HepG2 (cell line): ENCODE results near the gene C1orf21. TPM values are rescaled to one million over a fixed set of nuclear protein-coding genes. Genes with fewer than 3 reads are reported as not detected.

Source experiments
- ATAC-seq: fragments of 200-7000 bp; cut with Tn5 transposase; 3 replicates; pipeline ENCODE4 v1.9.1; 2020; ENCODE audit warnings: mild to moderate bottlenecking, moderate library complexity
- BruUV-seq: library from RNA; stranded (reverse); fragments of 400-500 nt; replicated peaks from 2 replicates; lab custom pipeline; 2021; lab: Mats Ljungman, UMichigan
- CTCF ChIA-PET: fragments of 300-600 bp; formaldehyde crosslinking; extraction: SDS; loops from one replicate; lab custom pipeline; 2021; ENCODE audit warnings: low total read pairs, inconsistent platforms, low intra/inter-chr PET ratio; lab: Yijun Ruan, JAX
- POLR2A ChIA-PET: fragments of 350-600 bp; sonication (Branson Sonifier 250); formaldehyde crosslinking; loops from one replicate; lab custom pipeline; 2020; ENCODE audit warnings: antibody characterized with exemption, inconsistent platforms; lab: Yijun Ruan, JAX
- DNase-seq: peaks from one replicate; pipeline ENCODE4 v3.0.0-alpha.2; 2015; ENCODE audit warnings: low spot score
- FAIRE-seq: peaks from 3 replicates; lab custom pipeline; 2011; peaks lifted over from hg19 to GRCh38; lab: Jason Lieb, UNC
- H2AFZ ChIP-seq: one replicate; pipeline ENCODE4 v1.6.1; 2011; ENCODE audit warnings: low read length, inconsistent platforms
- H3K27ac ChIP-seq: fragments of 300-600 bp; 3 replicates; pipeline ENCODE4 v1.8.0; 2011; ENCODE audit warnings: mixed run types, mild to moderate bottlenecking, mixed read lengths, low read length, inconsistent platforms; ENCODE audit not compliant: insufficient read depth; ENCODE audit errors: extremely low read length
- H3K27me3 ChIP-seq, 2 experiments: fragments of 200-600 bp in 1 of 2; 2 replicates in 1 of 2; 3 replicates in 1 of 2; pipeline versions ENCODE4 v1.6.0 to v1.8.0; 2011; ENCODE audit warnings: low read length in 2 of 2, mild to moderate bottlenecking in 2 of 2, moderate library complexity in 2 of 2, inconsistent platforms in 1 of 2; ENCODE audit not compliant: insufficient read depth in 2 of 2, control insufficient read depth in 1 of 2
- H3K36me3 ChIP-seq, 2 experiments: fragments of 200-600 bp in 1 of 2; replicated peaks in 1 of 2; 2 replicates in 1 of 2; 3 replicates in 1 of 2; pipeline versions ENCODE4 v1.5.1 to v1.8.0; 2011; ENCODE audit warnings: low read length in 2 of 2, inconsistent platforms in 1 of 2; ENCODE audit not compliant: insufficient read depth in 2 of 2, control insufficient read depth in 1 of 2
- H3K4me1 ChIP-seq: 2 replicates; pipeline ENCODE4 v1.5.1; 2012; ENCODE audit warnings: low read length, inconsistent platforms; ENCODE audit not compliant: insufficient read depth
- H3K4me2 ChIP-seq: 2 replicates; pipeline ENCODE4 v1.6.0; 2011; ENCODE audit warnings: low read depth, low read length, inconsistent platforms
- H3K4me3 ChIP-seq, 3 experiments: fragments of 200-600 bp in 1 of 3; sonication (generic), shearing (Covaris generic) in 1 of 3; replicated peaks in 1 of 3; 2 replicates each; pipeline ENCODE4 v1.5.1; 2011 to 2016; ENCODE audit warnings: low read length in 3 of 3, inconsistent platforms in 2 of 3, low read depth in 2 of 3, mild to moderate bottlenecking in 2 of 3, control low read depth in 1 of 3, mixed read lengths in 1 of 3; ENCODE audit not compliant: insufficient read depth in 1 of 3
- H3K79me2 ChIP-seq: one replicate; pipeline ENCODE4 v1.6.1; 2011; ENCODE audit warnings: low read length, inconsistent platforms; ENCODE audit not compliant: insufficient read depth
- H3K9ac ChIP-seq: 2 replicates; pipeline ENCODE4 v1.6.0; 2011; ENCODE audit warnings: mild to moderate bottlenecking, low read depth, low read length, inconsistent platforms; ENCODE audit not compliant: insufficient read depth
- H3K9me3 ChIP-seq: 2 replicates; pipeline ENCODE4 v1.5.1; 2012; ENCODE audit warnings: mild to moderate bottlenecking, low read length
- H4K20me1 ChIP-seq: 2 replicates; pipeline ENCODE4 v1.6.0; 2011; ENCODE audit warnings: inconsistent platforms, mild to moderate bottlenecking, low read length, moderate library complexity; ENCODE audit not compliant: insufficient read depth
- ATF4 ChIP-seq, 2 experiments: fragments of 450-650 bp in 1 of 2; sonication (generic) in 1 of 2; formaldehyde crosslinking; IDR thresholded peaks; 2 replicates each; pipeline versions ENCODE4 v1.5.0 to v1.8.0; 2020 to 2022; ENCODE audit warnings: mild to moderate bottlenecking in 1 of 2, missing genetic modification reagents in 1 of 2
- ELF1 ChIP-seq: sonication (generic); formaldehyde crosslinking; IDR thresholded peaks from 2 replicates; pipeline ENCODE4 v1.4.0; 2020; ENCODE audit warnings: missing genetic modification reagents
- GFI1 ChIP-seq: sonication (generic); formaldehyde crosslinking; IDR thresholded peaks from 2 replicates; pipeline ENCODE4 v1.5.0; 2020; ENCODE audit warnings: missing genetic modification reagents, mild to moderate bottlenecking, borderline replicate concordance
- MTF2 ChIP-seq: sonication (generic); formaldehyde crosslinking; IDR thresholded peaks from 2 replicates; pipeline ENCODE4 v1.5.0; 2020; ENCODE audit warnings: missing genetic modification reagents, borderline replicate concordance
- MYPOP ChIP-seq: sonication (generic); formaldehyde crosslinking; IDR thresholded peaks from 2 replicates; pipeline ENCODE4 v1.8.1; 2023; ENCODE audit warnings: mild to moderate bottlenecking, moderate library complexity, missing genetic modification reagents
- NBN ChIP-seq: fragments of 450-650 bp; conservative IDR thresholded peaks from 2 replicates; pipeline ENCODE4 v1.6.1; 2017
- PCBP2 ChIP-seq: fragments of 200-400 bp; formaldehyde crosslinking; optimal IDR thresholded peaks from 2 replicates; pipeline ENCODE3; 2018; ENCODE audit warnings: low read length, low read depth; ENCODE audit not compliant: poor library complexity, severe bottlenecking
- PHF21A ChIP-seq: sonication (generic); formaldehyde crosslinking; IDR thresholded peaks from 2 replicates; pipeline ENCODE4 v1.5.0; 2020; ENCODE audit warnings: mild to moderate bottlenecking, missing genetic modification reagents
- RFXAP ChIP-seq: sonication (generic); formaldehyde crosslinking; IDR thresholded peaks from 2 replicates; pipeline ENCODE4 v1.4.0; 2020; ENCODE audit warnings: missing genetic modification reagents, borderline replicate concordance
- SMAD1 ChIP-seq: sonication (generic); formaldehyde crosslinking; IDR thresholded peaks from 2 replicates; pipeline ENCODE4 v1.4.0; 2020; ENCODE audit warnings: missing genetic modification reagents, low read depth, mild to moderate bottlenecking, borderline replicate concordance
- SNAPC2 ChIP-seq: sonication (generic); formaldehyde crosslinking; IDR thresholded peaks from 2 replicates; pipeline ENCODE4 v1.8.1; 2022; ENCODE audit warnings: mild to moderate bottlenecking, missing genetic modification reagents
- ZNF143 ChIP-seq: sonication (generic); formaldehyde crosslinking; IDR thresholded peaks from 2 replicates; pipeline ENCODE4 v1.4.0; 2020; ENCODE audit warnings: missing genetic modification reagents
- ZNF713 ChIP-seq: sonication (generic); formaldehyde crosslinking; IDR thresholded peaks from 2 replicates; pipeline ENCODE4 v1.4.0; 2020; ENCODE audit warnings: mild to moderate bottlenecking, missing genetic modification reagents
- WGBS: methylation state at CpG from one replicate; pipeline ENCODE4 v1.1.6; 2017; ENCODE audit warnings: low lambda C conversion rate; 5-methylcytosine and 5-hydroxymethylcytosine counted together
- in situ Hi-C: cut with HindIII; loops from 2 replicates; pipeline ENCODE4 v1.10.0; 2017; ENCODE audit warnings: low pct_unique_long_range_greater_than_20kb; ENCODE audit not compliant: extremely low pct_ligation_motif_present
- intact Hi-C: fragments of 100-400 bp; cut with micrococcal nuclease; formaldehyde crosslinking; loops from one replicate; pipeline ENCODE4 v1.10.0; 2022; ENCODE audit not compliant: unreplicated experiment
- polyA plus RNA-seq, 8 experiments: library from polyadenylated mRNA; depleted of rRNA in 3 of 8; stranded (reverse) in 7 of 8; unstranded in 1 of 8; fragments of >200 nt; fragmentation: Illumina TruSeq in 4 of 8; extraction: Trizol in 4 of 8; gene quantifications; 2 replicates each; pipeline versions ENCODE4 v1.2.1 to v1.2.3, GENCODE V29; 2011 to 2016; ENCODE audit warnings: low read depth in 4 of 8, missing spikeins in 1 of 8, mixed read lengths in 1 of 8; ENCODE audit not compliant: insufficient read depth in 1 of 8
- total RNA-seq, 5 experiments: library from RNA; depleted of rRNA; stranded (reverse); fragments of >200 nt; fragmentation: Illumina TruSeq; extraction: Trizol; gene quantifications; 2 replicates each; pipeline ENCODE4 v1.2.3, GENCODE V29; 2016; ENCODE audit warnings: low read depth in 1 of 5
- TF ChIP-seq, protein P1 (sequence below): IDR thresholded peaks from 2 replicates; pipeline ENCODE4 v1.6.1; 2018; ENCODE audit warnings: missing genetic modification reagents, mild to moderate bottlenecking, missing compliant biosample characterization
- TF ChIP-seq, protein P2 (sequence below): IDR thresholded peaks from 2 replicates; pipeline ENCODE4 v1.6.1; 2016; ENCODE audit warnings: missing genetic modification reagents, missing compliant biosample characterization

The C1orf21 gene
- total and polyA plus RNA-seq, 2 of the 13 experiments (the other 11 are each of a cell fraction or from before 2014, with no cell fraction given): not detected

GRCh38 chr1:184395937-184396480 is 9.2 kb downstream of the C1orf21 start:
- ChIA-PET CTCF (no interaction called here), POLR2A (no interaction called here)
- H3K79me2 ChIP-seq: no peaks in the 10 kb centered on the region
- DNase-seq (no peak), FAIRE-seq (no peak), ATAC-seq (no peak)
- in situ Hi-C loops (no loop called here), intact Hi-C loops (no loop called here)
- 0% methylated on average over 2 of the region's 2 CpGs for WGBS
- no TSS peak for BruUV-seq
- H2AFZ ChIP-seq: no peak overlapping the region
- H3K27ac ChIP-seq: no peak overlapping the region
- H4K20me1 ChIP-seq: no peaks in the 10 kb centered on the region
- H3K4me1 ChIP-seq: no peaks in the 10 kb centered on the region
- H3K9me3 ChIP-seq: no peaks in the 10 kb centered on the region
- H3K36me3 ChIP-seq: no peaks in the 10 kb centered on the region
- H3K4me2 ChIP-seq: no peak overlapping the region
- H3K27me3 ChIP-seq: peaks cover 0 to 3% of the 10 kb centered on the region in 2 experiments; a peak in 2 of 5 replicates
- TF ChIP-seq PHF21A (CRISPR knock-in tag): no peak
- TF ChIP-seq RFXAP (CRISPR knock-in tag): no peak
- no peak for TF ChIP-seq SNAPC2 (CRISPR knock-in tag)
- no peak for TF ChIP-seq MTF2 (CRISPR knock-in tag)
- no peak overlapping the region for H3K9ac ChIP-seq
- no peak overlapping the region for H3K4me3 ChIP-seq

DNA sequence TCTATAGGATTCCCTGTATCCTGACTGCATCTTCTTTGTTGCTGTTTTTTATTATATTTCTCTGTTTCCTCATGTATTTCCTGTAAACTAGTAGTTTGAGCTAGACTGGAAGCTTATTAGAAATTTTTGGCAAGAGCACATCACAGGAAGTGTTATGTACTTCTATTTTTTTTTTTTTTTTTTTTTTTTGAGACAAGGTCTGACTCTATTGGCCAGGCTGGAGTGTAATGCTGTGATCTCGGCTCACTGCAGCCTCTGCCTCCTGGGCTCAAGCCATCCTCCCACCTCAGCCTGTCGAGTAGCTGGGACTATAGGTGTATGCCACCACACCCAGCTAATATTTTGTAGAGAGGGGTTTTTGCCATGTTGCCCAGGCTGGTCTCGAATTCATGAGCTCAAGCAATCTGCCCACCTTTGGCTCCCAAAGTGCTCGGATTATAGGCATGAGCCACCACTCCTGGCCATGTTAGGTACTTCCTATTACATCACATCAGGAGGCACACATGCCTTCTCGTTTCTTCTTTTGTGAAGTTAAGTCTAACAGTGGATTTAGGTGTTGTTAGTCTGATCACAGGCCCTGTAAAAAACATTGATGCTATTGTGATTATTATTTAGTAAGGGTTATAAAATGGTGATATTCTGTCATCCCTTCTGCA is 12.5 kb downstream of the C1orf21 start:
- no peak for FAIRE-seq
- H3K4me1 ChIP-seq: no peaks in the 10 kb centered on the region
- ChIA-PET CTCF (no interaction called here), POLR2A (no interaction called here)
- H3K36me3 ChIP-seq: no peaks in the 10 kb centered on the region
- H3K4me2 ChIP-seq: no peak overlapping the region
- H4K20me1 ChIP-seq: no peaks in the 10 kb centered on the region
- H3K27me3 ChIP-seq: no peaks in the 10 kb centered on the region; a peak in 2 of 5 replicates
- ATAC-seq: no peak
- WGBS: 12% methylated on average over 5 of the region's 5 CpGs
- DNase-seq: no peak
- H3K9ac ChIP-seq: no peak overlapping the region
- H3K27ac ChIP-seq: no peak overlapping the region
- H3K9me3 ChIP-seq: no peaks in the 10 kb centered on the region
- no peak overlapping the region for H2AFZ ChIP-seq
- intact Hi-C loops: no loop called here
- in situ Hi-C loops: no loop called here
- H3K4me3 ChIP-seq: no peak overlapping the region
- H3K79me2 ChIP-seq: no peaks in the 10 kb centered on the region
- no TSS peak for BruUV-seq
- TF ChIP-seq ATF4 (CRISPR knock-in tag; IDR thresholded peaks at IDR 0.05) (no peak), SMAD1 (CRISPR knock-in tag) (no peak), NBN (no peak), GFI1 (no peak), PCBP2 (no peak), MYPOP (CRISPR knock-in tag) (no peak), ZNF713 (no peak), ELF1 (CRISPR knock-in tag) (no peak), ZNF143 (no peak)
- TF ChIP-seq, protein P1, sequence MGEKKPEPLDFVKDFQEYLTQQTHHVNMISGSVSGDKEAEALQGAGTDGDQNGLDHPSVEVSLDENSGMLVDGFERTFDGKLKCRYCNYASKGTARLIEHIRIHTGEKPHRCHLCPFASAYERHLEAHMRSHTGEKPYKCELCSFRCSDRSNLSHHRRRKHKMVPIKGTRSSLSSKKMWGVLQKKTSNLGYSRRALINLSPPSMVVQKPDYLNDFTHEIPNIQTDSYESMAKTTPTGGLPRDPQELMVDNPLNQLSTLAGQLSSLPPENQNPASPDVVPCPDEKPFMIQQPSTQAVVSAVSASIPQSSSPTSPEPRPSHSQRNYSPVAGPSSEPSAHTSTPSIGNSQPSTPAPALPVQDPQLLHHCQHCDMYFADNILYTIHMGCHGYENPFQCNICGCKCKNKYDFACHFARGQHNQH (CRISPR knock-in tag): no peak
- TF ChIP-seq, protein P2, sequence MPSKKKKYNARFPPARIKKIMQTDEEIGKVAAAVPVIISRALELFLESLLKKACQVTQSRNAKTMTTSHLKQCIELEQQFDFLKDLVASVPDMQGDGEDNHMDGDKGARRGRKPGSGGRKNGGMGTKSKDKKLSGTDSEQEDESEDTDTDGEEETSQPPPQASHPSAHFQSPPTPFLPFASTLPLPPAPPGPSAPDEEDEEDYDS (CRISPR knock-in tag): no peak
